Measurements from ENCODE around the gene TSC22D4. TPM values are rescaled to one million over a fixed set of nuclear protein-coding genes. Genes with fewer than 3 reads are reported as not detected.

Gene TSC22D4
- polyA plus RNA-seq, 10 donors: 30.3 to 46.3 (median 40.1) TPM

DNA sequence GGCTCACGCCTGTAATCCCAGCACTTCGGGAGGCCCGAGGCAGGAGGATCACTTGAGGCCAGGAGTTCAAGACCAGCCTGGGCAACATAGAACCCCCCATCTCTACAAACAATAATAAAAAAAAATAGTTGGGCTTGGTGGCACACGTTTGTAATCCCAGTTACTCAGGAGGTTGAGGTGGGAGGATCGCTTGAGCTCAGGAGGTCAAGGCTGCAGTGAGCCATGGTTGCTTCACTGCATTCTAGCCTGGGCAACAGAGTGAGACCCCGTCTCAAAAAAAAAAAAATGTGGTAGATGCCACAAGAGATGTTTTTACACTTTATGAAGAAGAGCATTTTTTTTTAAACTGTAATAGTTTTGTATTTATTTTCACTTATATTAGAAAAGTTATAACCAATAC, 17.5 kb upstream of the TSC22D4 start:
- DNase-seq: no peak

DNA sequence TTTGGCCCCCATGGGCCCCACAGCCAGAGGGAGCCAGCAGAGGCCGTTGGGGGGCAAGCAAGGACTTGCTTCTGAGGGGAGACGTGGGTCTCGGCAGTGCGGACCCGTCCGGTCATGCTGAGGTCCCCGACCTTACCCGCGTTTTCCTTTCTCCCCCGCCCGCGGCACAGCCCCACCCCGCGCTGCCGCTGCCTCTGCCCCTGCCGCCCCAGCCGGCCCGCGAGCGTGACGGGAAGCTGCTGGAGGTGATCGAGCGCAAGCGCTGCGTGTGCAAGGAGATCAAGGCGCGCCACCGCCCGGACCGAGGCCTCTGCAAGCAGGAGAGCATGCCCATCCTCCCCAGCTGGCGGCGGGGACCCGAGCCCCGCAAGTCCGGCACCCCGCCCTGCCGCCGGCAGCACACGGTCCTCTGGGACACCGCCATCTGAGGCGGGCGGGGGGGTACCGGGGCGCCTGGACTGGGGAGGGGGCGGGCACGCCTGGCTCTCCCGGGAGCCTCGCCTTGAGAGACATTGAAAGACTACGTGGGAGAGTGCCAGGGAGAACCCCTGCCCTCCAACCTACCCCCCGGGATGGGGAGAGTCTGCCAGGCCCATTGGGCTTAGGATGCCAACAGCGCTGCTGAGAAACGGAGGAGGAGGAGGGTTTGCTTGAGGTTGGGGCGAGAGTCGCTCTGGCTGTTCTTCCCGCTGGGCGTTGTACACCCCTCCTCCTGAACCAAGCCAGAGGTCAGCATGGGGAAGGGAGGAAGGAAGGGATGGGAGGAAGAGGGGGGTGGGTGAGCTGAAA, 14.7 kb upstream of the TSC22D4 start:
- peak in 1 of 3 donors; percentile 36 for DNase-seq

GRCh38 chr7:100492738-100493475, 13.9 kb upstream of the TSC22D4 start:
- DNase-seq: no peak

DNA sequence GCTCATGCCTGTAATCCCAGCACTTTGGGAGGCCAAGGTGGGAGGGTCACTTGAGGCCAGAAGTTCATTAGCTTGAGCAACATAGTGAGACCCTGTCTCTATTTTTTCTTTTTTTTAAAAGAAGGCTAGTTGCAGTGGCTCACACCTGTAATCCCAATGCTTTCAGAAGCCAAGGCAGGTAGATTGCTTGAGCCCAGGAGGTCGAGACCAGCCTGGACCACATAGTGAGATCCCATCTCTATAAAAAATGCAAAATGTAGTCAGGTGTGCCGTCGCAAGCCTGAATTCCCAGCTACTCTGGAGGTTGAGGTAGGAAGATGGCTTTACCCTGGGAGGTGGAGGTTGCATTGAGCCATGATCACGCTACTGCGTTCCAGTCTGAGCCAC, 12.2 kb upstream of the TSC22D4 start:
- DNase-seq: no peak

DNA sequence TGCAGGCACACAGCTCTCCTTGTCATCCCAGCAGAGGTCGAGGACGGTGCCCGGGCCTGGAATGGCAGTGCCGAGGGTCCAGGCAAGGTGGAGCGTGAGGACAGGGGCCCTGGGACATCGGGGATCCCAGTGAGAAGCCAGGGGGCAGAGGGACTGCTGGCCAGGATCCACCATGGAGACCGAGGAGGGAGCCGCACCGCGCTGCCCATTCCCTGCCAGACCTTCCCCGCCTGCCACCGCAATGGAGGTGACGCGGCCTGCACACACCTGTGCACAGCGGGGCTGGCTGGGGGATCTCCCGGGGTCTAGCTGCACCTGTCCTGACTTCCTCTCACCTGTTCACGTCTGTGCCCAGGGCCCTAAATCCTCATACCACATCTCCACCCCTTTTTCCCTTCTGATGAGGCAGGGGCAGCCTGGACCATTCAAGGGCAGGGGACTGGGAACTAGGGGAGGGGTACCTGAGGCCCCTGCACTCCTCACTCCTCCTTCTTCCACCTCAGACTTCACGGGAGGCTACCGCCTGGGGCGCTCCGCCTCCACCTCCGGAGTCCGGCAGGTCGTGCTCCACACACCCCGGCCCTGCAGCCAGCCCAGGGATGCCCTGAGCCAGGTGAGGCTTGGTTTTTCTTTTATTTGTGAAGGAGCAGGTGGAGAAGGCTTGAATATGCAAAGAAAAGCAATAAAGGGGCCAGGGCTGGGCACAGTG, 11.6 kb upstream of the TSC22D4 start:
- no peak for DNase-seq

DNA sequence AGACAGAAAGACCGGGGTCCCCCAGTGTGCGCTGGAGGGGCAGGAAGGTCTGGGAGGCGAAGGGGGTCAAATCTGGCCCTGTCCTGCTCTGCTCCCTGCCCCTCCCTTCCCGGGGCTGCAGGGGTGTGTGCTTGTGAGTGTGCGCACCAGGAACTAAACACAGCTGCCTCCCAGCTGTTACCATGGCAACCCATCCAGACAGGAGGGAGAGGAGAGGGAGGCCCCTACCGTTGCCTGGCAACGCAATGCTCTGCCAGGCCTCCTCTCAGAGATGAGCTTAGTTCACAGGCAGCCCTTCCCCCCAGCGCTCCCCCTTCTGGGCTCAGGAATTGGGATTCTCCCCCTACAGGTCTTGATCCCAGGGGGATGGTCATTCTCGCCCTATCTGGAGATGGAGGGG, 10.8 kb upstream of the TSC22D4 start:
- DNase-seq: peak; percentile 90 to 96 (median 93)

- DNase-seq: no peak
Measured at GRCh38 chr7:100489121-100489520, 10.1 kb upstream of the TSC22D4 start.

GRCh38 chr7:100488333-100489095, 9.5 kb upstream of the TSC22D4 start:
- no peak for DNase-seq

- peak in 1 of 3 donors; percentile 32 for DNase-seq
Measured at GRCh38 chr7:100486753-100487446, 7.9 kb upstream of the TSC22D4 start.

- DNase-seq: no peak
Measured at GRCh38 chr7:100486111-100486636, 7.2 kb upstream of the TSC22D4 start.

DNA sequence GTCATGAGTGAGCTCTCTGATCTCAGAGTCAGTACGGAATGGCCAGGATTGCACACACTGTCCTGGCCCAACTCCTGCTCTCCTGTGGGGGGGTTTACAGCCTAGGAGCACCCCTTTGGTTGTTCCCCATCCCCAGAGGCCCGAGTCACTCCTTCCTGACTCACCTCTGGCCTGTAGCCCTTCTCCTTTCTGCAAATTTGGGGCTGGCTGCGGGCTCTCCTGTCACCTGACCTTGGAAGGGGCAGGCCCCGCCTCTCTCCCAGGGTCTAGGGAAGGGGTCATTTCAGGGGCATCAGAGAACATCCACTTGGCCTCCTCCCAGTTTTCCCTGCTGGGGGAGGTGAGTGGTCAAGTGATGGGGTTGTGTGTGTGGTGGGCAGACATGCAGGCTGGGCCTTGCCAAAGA, 6.5 kb upstream of the TSC22D4 start:
- DNase-seq: no peak

DNA sequence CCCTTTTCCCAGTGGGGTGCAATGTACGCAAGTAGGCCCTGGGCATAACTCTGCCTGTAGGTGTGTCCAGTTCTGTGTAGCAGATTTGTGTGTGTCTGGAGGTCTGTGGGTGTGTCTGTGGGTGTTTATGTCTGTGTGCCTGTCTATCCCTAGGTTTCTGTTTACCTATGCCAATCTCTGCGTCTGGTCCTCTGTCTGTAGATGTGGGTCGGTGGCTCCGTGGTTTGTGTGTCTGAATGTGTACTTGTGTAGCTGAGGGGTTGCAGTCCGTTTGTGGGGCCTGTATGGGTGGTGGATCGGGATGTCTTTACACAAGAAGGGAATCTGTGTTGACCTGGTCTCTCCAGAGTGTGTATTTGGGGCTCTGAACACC, 5.6 kb upstream of the TSC22D4 start:
- DNase-seq: no peak

DNA sequence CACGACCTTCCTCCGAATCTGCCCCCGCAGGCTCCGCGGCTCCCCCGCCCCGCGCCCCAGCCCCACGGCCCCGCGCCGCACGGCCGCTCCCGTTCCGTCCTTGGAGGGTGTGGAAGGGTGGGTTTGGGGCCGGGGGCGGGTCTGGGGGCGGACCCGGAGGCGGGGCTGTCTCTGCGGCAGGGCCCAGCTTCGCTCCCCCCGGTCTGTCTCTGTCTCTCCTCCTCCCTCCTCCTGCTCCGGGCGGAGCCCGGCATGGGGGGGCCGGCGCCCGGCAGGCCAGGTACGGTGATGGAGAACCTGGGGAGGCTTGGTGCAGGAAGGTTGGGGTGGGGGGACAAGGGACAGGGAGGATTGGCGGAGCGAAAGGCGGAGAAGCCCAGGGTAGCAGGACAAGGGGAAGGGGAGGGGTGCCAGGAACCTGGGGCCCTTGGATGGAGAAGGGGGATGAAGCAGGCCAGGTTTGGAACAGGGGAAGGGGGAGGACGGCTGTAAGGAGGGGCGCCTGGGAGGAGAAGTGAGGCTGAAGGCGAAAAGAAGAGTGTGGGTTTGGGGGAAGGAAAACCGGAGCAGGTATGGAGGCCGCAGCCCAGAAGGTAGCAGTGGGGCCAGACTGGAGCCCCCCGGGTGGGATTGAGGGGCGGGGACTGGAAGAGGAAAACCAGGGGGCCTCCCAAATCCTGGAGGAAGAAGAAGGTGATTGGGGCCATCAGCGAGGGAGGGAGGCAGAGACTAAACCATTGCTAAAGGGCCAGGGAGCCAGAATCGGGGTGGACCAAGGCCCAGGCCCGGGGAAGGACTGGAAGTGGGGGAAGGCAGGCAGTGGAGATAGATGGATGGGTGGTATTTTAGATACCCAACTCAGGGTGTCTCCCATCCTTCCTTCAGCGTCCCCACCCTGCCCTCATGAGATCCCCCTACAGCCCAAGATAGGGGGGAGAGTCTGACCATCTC, 5.0 kb upstream of the TSC22D4 start, which contains the start of gene NYAP1:
Gene NYAP1, plus strand, starts transcription at position 206 of the 951 bp plus-strand sequence. CDS start 1,385 bp downstream, outside the sequence.
- peak in 2 of 3 donors; percentile 81 to 90 for DNase-seq

GRCh38 chr7:100483090-100483721, 4.2 kb upstream of the TSC22D4 start:
- DNase-seq: peak in 2 of 3 donors; percentile 76 to 86

DNA sequence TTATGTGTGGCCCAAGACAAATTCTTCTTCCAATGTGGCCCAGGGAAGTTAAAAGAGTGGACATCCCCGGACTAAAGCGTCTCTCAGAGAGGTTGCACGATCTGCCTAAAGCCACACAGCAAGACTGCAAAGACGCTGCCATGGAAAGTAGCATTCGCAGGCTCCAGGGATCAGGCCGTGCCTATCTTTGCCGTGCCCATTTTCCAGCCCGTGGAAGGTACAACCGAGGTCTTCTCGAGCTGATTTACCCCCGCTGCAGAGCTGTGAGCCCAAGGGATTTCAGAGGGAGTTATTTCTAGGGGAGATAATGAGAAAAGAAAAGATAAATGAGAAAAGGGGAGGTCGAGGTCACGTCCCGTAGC, 3.7 kb upstream of the TSC22D4 start:
- DNase-seq: no peak

DNA sequence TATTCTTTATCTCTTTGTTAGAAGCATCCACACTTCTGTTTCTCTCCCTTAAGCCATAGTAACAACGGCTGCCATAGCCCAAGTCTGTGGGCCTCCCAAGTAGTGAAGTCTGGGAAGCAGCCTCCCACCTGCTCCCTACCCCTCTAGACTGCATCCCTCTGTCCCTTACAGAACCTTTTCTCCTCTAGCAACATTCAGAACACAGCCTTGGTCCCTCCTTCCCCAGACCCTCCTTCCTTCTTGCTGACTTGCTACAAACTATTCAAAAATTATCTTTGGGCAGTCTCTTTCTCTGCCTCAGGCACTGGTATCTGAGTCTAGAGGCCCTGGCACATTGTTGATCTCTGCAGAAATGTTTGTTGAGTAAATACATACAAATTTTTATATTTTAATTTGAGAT, 2.5 kb upstream of the TSC22D4 start:
- DNase-seq: no peak

GRCh38 chr7:100477871-100478267, 1.1 kb downstream of the TSC22D4 start:
- no peak for DNase-seq

GRCh38 chr7:100476903-100477870, 1.8 kb downstream of the TSC22D4 start:
- no peak for DNase-seq

All from muscle of back (tissue), 11 donors.